Measurements from ENCODE around the gene RNF220.

The RNF220 gene

GRCh38 chr1:44610527-44611148, 205.6 kb downstream of the RNF220 start:
- DNase-seq (ENCODE audit: low read depth), result no peak

- DNase-seq (ENCODE audit: low read depth), result no peak
Observed at GRCh38 chr1:44611419-44611818, 206.4 kb downstream of the RNF220 start.

GRCh38 chr1:44611866-44612265, 206.8 kb downstream of the RNF220 start:
- DNase-seq (ENCODE audit: low read depth), result no peak

GRCh38 chr1:44613941-44614340, 208.9 kb downstream of the RNF220 start:
- no peak for DNase-seq (ENCODE audit: low read depth)

- DNase-seq (ENCODE audit: low read depth), result no peak
Observed at GRCh38 chr1:44616284-44616990, 211.4 kb downstream of the RNF220 start.

- DNase-seq (ENCODE audit: low read depth), result no peak
Observed at GRCh38 chr1:44616991-44617702, 212.1 kb downstream of the RNF220 start.

GRCh38 chr1:44617703-44618029, 212.6 kb downstream of the RNF220 start:
- DNase-seq (ENCODE audit: low read depth), result no peak

GRCh38 chr1:44619261-44619900, 214.3 kb downstream of the RNF220 start:
- no peak for DNase-seq (ENCODE audit: low read depth)

GRCh38 chr1:44620072-44620471, 215.0 kb downstream of the RNF220 start:
- no peak for DNase-seq (ENCODE audit: low read depth)

GRCh38 chr1:44621841-44622286, 216.8 kb downstream of the RNF220 start:
- DNase-seq (ENCODE audit: low read depth), result no peak

- no peak for DNase-seq (ENCODE audit: low read depth)
Observed at GRCh38 chr1:44624268-44624901, 219.3 kb downstream of the RNF220 start.

- DNase-seq (ENCODE audit: low read depth), result no peak
Observed at GRCh38 chr1:44625348-44625747, 220.3 kb downstream of the RNF220 start.

- DNase-seq (ENCODE audit: low read depth), result peak; percentile 80
Observed at GRCh38 chr1:44628962-44629756, 224.1 kb downstream of the RNF220 start.

- DNase-seq (ENCODE audit: low read depth), result no peak
Observed at GRCh38 chr1:44630116-44630515, 225.1 kb downstream of the RNF220 start.

GRCh38 chr1:44631333-44631646, 226.2 kb downstream of the RNF220 start:
- DNase-seq (ENCODE audit: low read depth), result no peak

GRCh38 chr1:44631647-44632539, 226.8 kb downstream of the RNF220 start:
- DNase-seq (ENCODE audit: low read depth), result peak; percentile 69

- no peak for DNase-seq (ENCODE audit: low read depth)
Observed at GRCh38 chr1:44632598-44632997, 227.5 kb downstream of the RNF220 start.

- no peak for DNase-seq (ENCODE audit: low read depth)
Observed at GRCh38 chr1:44634606-44635189, 229.6 kb downstream of the RNF220 start.

- no peak for DNase-seq (ENCODE audit: low read depth)
Observed at GRCh38 chr1:44635439-44635838, 230.4 kb downstream of the RNF220 start.

GRCh38 chr1:44636083-44636687, 231.1 kb downstream of the RNF220 start:
- DNase-seq (ENCODE audit: low read depth), result no peak

All from stromal cell of bone marrow (primary cell).